Stimulated activated CD8-positive, alpha-beta memory T cell treated with anti-CD3 and anti-CD28 coated beads, Interleukin-12 subunit alpha, Interleukin-12 subunit beta, amount 100 ng/mL, for 24 hours (primary cell): ENCODE data around the gene TMEM217.
"Not testable (repeated sequence)": the region's sequence is repeated elsewhere in the genome, so short reads cannot be mapped to it uniquely, and the experiment has no call there.

Experiments used
- DNase-seq: peaks from one replicate; pipeline ENCODE4 v3.0.0-alpha.2; 2020; ENCODE audit errors: extremely low read depth

Gene TMEM217

DNA sequence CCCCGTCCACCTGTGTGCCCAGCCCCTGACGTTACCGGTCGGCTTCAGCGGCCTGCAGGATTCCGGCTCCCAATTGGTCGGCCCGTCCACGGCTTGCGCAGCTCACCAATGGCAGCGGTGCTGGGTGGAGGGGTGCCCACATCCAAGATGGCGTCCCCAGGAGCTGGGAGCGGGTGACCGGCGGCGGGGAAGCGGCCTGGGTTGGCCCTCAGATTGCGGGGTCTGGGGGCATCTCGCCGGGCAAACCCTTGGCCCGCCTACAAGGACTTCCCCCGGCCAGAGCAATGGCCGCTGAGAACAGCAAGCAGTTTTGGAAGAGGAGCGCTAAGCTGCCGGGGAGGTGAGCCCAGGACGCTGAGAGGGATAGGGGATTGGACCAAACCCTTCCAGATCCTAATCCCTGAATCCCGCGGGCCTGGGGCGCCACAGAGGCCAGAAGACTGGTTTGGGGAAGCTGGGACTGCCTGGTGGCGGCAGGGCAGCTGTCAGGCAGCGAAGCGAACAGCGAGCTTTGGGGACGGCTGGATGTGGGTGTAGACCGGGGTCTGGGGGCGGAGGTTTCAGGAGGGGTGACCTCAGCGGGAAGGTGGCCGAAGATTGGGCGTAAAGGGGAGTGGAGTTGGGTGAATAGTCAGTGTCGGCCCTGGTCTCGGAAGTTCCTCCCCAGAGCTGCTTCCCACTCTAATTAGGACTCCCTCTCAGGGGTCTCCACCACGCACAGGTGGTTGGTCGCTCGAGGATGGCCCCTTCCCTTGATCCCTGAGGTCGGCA, at the start of gene TMEM217, which contains the start of gene TBC1D22B:
TSS of gene TMEM217 (minus strand) at position 511 of the 771 bp plus-strand sequence. CDS start 39,114 bp downstream, outside the sequence.
TSS of gene TBC1D22B (plus strand) at position 139 of the 771 bp plus-strand sequence. CDS start at position 285, 146 bp downstream.
- peak; percentile 85 for DNase-seq

DNA sequence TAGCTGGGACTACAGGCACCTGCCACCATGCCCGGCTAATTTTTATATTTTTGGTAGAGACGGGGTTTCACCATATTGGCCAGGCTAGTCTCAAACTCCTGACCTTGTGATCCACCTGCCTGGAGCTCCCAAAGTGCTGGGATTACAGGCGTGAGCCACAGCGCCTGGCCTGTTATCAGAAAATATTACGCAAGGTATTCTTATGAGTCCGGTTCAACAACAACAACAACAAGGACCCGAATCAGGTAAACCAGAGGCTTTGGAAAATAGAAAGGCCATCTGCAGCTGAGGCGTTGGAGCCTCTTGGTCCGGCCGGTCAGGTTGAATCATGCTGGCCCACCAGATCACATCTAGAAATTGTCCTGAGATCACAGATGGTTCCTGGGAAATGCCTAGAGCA, 49.5 kb upstream of the TMEM217 start:
- DNase-seq: not testable (repeated sequence)

- DNase-seq: no peak
Measured at GRCh38 chr6:37306624-37307222, 48.8 kb upstream of the TMEM217 start.

GRCh38 chr6:37305841-37306425, 48.0 kb upstream of the TMEM217 start:
- DNase-seq: no peak

DNA sequence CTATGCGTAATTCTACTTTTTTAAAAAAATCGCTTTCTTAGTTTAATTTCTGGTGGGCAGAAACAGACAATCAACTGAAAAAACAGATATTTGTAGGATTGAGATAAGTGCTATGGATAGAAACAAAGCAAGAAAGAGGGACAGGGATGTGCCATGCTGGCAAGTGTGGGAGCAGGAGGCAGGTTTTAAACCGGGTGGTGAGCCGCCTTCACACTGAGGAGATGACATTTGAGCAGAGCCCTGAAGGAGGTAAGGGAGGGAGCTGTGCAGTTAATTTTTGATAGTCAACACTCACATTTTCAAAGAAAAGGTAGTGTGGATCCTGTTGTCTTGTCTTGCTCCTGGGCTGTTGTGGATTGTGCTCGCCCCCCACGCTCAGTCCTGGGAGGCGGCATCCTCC, 46.8 kb upstream of the TMEM217 start:
- no peak for DNase-seq

GRCh38 chr6:37303891-37304503, 46.1 kb upstream of the TMEM217 start:
- no peak for DNase-seq

DNA sequence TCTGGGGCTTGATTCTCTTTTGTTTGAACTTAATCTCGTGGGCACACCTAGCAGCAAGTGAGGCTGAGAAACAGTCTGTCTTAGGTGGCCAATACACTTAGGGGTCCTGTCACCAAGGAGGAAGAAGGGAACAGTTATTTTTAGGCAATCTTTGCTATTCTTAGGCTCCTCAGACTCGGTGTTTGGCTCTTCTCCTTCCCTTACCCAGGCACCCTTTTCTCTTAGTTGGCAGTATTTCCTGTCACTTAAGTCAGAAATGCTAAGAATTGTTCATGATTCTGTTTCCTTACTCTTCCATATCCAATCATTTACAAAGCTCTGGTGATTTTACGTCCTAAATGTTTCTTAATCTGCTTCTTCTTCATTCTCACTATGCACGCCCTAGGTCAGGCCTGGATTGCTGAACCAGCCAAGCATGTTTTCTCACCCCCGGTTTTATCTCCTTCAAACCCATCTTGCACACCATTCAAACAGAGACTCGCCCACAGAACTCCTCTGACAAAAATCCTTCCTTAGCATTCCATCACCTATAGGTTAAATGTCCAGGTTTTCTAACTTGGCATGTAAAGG, 45.2 kb upstream of the TMEM217 start:
- no peak for DNase-seq

DNA sequence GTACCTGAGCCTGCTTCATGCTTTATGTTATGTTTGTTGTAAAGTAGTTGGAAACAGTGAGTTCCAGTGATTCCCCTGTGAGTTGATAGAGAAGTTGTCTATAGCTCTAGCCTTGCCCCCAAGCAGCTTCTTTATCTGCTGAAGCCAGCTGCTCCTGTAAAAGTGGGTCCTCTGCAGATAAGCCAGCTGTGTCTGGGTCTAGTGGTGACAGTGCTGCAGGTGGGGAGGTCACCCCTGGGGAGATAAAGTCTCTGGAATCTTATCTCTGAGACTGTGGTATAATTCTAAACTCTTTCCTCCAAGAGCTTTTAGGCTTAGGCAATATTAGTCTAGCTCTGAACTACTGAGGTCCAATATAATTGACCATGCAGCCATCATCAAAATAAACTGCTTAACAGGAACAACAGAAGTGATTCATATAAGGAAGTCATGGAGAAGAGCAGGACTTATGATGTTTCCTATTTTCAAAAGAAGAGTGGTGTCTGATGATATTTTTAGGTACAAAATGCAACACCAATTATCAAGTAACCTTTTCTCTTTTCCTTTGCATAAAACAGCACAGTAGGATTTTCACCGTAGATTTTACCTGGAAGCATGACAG, 44.2 kb upstream of the TMEM217 start:
- DNase-seq: no peak

GRCh38 chr6:37299990-37300389, 42.0 kb upstream of the TMEM217 start:
- no peak for DNase-seq

- no peak for DNase-seq
Measured at GRCh38 chr6:37298958-37299357, 41.0 kb upstream of the TMEM217 start.

- not testable (repeated sequence) for DNase-seq
Measured at GRCh38 chr6:37297637-37298036, 39.7 kb upstream of the TMEM217 start.

DNA sequence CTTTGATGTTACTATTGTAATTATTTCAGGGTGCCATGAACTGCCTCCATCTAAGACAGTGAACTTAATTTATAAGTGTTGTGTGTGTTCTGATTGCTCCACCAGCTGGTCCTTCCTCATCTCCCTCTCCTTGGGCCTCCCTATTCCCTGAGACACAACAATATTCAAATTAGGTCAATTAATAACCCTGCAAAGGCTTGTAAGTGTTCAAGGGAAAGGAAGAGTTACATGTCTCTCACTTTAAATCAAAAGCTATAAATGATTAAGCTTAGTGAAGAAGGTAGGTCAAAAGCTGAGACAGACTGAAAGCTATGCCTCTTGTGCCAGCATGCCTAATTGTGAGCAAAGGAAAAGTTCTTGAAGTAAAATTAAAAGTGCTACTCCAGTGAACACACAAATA, 35.5 kb upstream of the TMEM217 start:
- DNase-seq: no peak

GRCh38 chr6:37289931-37290330, 32.0 kb upstream of the TMEM217 start:
- DNase-seq: no peak

DNA sequence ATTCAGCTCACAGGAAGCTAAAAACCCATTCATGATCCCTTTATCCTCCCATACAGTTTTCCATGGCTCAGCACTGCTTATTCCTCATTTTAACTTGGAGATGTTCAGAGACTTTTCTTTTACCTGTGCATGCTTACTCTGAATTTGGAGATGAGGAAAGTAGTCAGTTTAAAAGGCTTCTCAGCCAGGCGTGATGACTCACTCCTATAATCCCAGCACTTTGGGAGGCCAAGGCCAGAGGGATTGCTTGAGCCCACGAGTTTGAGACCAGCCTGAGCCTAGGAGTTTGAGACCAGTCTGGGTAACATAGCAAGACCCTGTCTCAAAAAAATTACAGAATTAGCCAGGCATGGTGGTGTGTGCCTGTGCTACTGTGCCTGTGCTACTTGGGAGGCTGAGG, 30.3 kb upstream of the TMEM217 start:
- no peak for DNase-seq

DNA sequence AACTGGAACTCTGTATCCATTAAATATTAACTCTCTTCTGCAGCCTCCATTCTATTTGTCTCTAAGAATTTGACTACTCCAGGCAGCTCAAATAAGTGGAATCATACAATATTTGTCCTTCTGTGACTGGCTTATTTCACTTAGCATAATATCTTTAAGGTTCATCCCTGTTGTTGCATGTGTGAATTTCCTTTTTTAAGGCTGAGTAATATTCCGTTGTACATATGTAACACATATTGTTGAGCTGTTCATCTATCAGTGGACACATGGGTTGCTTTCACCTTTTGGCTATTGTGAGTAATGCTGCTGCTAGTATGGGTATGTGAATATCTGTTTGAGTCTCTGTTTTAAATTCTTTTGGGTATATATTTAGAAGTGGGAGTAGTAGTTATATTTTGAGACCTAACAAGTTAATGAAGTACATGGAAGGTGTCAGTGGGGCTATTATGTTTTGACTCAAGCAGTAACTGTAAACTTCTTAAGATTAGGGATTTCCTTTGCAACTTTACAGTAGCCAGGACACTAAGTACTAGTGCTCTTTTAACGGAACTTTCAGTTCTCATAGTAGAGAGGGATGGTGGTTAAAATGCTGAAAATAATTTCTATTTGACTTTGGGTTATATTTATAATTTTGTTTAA, 29.7 kb upstream of the TMEM217 start:
- no peak for DNase-seq

GRCh38 chr6:37285861-37286311, 27.9 kb upstream of the TMEM217 start:
- no peak for DNase-seq

GRCh38 chr6:37284781-37285180, 26.8 kb upstream of the TMEM217 start:
- no peak for DNase-seq

DNA sequence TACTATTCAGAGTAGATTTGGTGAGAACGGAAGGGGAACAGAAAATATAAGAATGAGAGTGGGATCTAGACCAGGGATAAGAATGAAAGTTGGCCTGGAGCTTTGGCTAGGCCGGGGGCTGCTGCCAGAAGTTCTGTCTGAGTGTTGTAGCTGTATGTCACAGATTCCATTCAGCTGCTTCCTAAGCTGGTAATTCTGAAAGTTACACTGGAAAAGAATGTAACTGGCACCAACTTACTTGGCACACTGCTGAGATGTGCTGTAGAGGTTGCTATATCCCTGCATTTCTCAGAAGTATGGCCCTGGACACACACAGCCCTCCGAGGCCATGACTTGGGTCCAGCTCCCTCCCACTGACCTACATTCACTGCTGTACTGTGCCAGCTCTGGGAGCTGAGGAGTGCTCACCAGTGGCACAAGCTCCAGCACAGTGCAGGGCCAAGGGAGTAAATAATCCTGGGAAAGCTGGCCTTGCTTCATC, 25.8 kb upstream of the TMEM217 start:
- DNase-seq: no peak

DNA sequence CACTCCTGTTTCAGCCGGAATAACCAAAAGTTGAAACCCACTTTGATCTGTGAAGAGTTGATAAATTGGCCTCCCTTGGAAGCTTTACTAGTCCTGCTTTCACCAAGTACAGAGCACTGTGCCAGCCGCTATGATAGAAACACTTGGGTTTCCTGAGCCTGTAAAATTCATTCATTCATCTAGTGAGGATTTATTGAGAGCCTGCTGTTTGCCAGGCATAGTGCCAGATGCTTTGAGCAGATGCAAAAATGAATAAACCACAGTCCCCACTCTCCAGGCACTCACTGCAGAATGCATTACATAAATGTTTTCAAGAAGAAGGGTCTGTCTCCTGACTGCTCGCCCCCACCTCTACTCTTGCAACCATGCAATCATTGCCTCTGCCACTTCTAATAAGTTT, 25.3 kb upstream of the TMEM217 start:
- no peak for DNase-seq

DNA sequence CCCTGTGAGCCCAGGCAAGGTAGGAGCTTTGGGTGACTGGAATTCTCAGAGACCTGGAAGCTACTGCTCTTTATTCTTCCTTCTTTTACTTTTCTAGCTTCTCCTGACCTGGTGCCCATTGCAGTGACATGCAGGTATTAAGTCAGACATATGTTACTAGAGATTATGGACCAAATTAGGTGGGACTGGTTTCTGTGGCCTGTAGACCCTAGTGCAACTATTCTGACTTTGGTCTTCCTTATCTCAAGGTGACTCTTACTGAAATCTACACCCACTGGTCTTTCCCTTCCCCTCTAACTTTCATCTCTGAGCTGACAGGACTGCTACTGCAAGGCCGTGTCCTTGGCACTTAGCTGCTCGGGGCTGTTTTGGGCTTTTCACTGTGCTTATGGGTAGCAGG, 24.4 kb upstream of the TMEM217 start:
- no peak for DNase-seq
